NB4 (cell line): ENCODE measurements around the gene ASIC1.

Source experiments
- DNase-seq: peaks from one replicate; pipeline ENCODE4 v3.0.0; 2010; ENCODE audit warnings: low read depth
- H3K4me3 ChIP-seq: one replicate; pipeline ENCODE4 v1.5.1; 2011; ENCODE audit warnings: mild to moderate bottlenecking, low read depth, low read length, moderate library complexity
- MYC ChIP-seq: IDR thresholded peaks from 2 replicates; pipeline ENCODE4 v1.6.1; 2011; ENCODE audit warnings: low read depth, low read length
- POLR2A ChIP-seq: IDR thresholded peaks from 2 replicates; pipeline ENCODE4 v1.6.1; 2011; ENCODE audit warnings: mild to moderate bottlenecking; ENCODE audit not compliant: insufficient read length; ENCODE audit errors: extremely low read depth
- TF ChIP-seq, protein P1 (sequence below): IDR thresholded peaks from 2 replicates; pipeline ENCODE4 v1.6.1; 2011; ENCODE audit warnings: low read depth, low read length
- TF ChIP-seq, protein P2 (sequence below): IDR thresholded peaks from one replicate; pipeline ENCODE4 v1.5.1; 2012; ENCODE audit warnings: low read depth, low read length

Gene ASIC1

GRCh38 chr12:50042693-50043092 is 14.7 kb upstream of the ASIC1 start:
- no peak overlapping the region for H3K4me3 ChIP-seq
- no peak for TF ChIP-seq POLR2A
- peak; percentile 36 for DNase-seq

GRCh38 chr12:50043308-50043707 is 14.1 kb upstream of the ASIC1 start:
- no peak overlapping the region for H3K4me3 ChIP-seq

DNA sequence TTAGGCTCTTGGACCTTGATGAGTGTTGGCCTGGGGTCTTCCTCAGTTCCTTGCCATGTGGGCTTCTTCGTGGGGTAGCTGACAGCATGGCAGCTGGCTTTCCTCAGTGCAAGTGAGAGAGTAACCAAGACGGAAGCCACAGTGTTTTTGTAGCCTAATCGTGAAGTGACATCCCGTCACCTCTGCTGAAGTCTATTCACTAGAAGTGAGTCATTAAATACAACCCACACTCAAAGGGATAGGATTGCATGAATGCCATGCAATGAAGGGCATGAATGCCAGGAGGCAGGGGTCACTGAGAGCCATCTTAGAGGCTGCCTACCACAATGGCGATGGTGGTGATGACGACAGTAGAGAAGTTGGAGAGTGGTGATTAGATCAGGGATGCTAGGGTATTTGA is 13.5 kb upstream of the ASIC1 start:
- H3K4me3 ChIP-seq = no peak overlapping the region
- no peak for TF ChIP-seq POLR2A
- TF ChIP-seq, protein P1, sequence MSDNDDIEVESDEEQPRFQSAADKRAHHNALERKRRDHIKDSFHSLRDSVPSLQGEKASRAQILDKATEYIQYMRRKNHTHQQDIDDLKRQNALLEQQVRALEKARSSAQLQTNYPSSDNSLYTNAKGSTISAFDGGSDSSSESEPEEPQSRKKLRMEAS = no peak
- TF ChIP-seq, protein P2, sequence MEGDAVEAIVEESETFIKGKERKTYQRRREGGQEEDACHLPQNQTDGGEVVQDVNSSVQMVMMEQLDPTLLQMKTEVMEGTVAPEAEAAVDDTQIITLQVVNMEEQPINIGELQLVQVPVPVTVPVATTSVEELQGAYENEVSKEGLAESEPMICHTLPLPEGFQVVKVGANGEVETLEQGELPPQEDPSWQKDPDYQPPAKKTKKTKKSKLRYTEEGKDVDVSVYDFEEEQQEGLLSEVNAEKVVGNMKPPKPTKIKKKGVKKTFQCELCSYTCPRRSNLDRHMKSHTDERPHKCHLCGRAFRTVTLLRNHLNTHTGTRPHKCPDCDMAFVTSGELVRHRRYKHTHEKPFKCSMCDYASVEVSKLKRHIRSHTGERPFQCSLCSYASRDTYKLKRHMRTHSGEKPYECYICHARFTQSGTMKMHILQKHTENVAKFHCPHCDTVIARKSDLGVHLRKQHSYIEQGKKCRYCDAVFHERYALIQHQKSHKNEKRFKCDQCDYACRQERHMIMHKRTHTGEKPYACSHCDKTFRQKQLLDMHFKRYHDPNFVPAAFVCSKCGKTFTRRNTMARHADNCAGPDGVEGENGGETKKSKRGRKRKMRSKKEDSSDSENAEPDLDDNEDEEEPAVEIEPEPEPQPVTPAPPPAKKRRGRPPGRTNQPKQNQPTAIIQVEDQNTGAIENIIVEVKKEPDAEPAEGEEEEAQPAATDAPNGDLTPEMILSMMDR = no peak
- no peak for TF ChIP-seq MYC
- DNase-seq = no peak

More at GRCh38 chr12:50043308-50043707, 14.1 kb upstream of the ASIC1 start:
- DNase-seq = no peak
- no peak for TF ChIP-seq MYC
- no peak for TF ChIP-seq POLR2A
- TF ChIP-seq, protein P2 = no peak
- TF ChIP-seq, protein P1 = no peak

- H3K4me3 ChIP-seq = no peak overlapping the region
- no peak for DNase-seq
- no peak for TF ChIP-seq MYC
- no peak for TF ChIP-seq POLR2A
- TF ChIP-seq, protein P2 = no peak
- TF ChIP-seq, protein P1 = no peak
Observed at GRCh38 chr12:50047693-50048250, 9.6 kb upstream of the ASIC1 start.

DNA sequence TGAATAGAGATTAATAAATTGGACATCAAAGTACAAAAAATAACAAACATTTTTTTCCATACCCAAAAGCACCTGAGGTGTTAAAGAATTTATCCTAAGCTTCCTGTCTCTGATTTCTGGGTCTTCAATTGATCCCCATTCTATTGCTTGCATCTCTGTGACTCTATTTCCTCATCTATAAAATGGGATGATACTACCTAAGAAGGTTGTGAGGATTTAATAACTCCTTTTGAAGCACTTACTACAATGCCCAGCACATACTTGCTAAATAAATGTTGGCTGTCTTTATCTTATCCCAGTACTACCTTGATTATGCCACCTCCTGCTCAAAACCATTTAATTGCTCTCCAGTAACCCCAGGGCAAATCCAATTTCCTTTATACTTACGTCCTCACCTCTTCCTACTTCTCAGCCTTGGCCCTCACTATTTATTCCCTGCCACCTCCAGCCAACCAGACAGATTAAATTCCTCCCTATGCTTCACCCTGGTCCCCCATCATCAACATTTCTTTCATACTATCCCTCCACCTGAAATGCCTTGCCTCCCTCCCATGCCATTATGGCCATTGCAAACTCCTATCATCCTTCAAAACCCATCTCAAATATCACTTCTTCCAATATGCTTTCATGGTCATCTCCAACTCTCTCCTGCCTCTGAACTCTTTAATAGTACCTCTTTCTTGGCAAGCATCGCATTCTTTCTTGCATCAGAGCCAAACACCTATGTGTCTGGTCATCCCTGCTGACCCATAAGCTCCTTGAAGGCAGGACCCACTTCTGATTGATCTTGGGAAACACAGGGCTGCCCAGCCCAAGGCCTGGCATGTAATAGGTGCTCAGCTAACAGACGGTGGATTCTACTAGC is 7.9 kb upstream of the ASIC1 start:
- TF ChIP-seq POLR2A = no peak
- H3K4me3 ChIP-seq = peak overlapping the region; percentile 18
- no peak for DNase-seq

DNA sequence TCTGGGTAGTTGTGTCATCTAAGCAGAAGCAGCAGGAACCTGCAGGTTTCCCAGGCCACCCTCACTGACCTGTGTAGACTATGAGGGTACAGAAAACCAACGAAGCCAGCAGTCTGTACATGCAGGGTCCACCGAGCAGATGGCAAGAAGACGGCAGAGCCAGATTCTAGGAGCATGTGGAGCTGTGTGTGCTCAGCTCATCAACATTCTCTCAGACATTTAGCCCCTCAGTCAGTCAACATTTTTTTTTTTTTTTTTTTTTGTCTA is 7.3 kb upstream of the ASIC1 start:
- no peak for TF ChIP-seq MYC
- TF ChIP-seq, protein P2 = no peak
- TF ChIP-seq, protein P1 = no peak
- no peak for TF ChIP-seq POLR2A
- peak; percentile 53 for DNase-seq
- peak overlapping the region; percentile 18 for H3K4me3 ChIP-seq
